H1 (cell line): ENCODE data around the gene CDK5RAP2. TPM values are rescaled to one million over a fixed set of nuclear protein-coding genes. Genes with fewer than 3 reads are reported as not detected.

Experiments used
- BCL11A ChIP-seq, 2 experiments: IDR thresholded peaks; one replicate each; pipeline ENCODE4 v1.6.1; 2011; ENCODE audit warnings: low read depth in 2 of 2, low read length in 2 of 2, mild to moderate bottlenecking in 2 of 2
- CHD2 ChIP-seq: IDR thresholded peaks from 2 replicates; pipeline ENCODE4 v1.6.1; 2012; ENCODE audit warnings: low read length, improper control_type of control experiment
- CTBP2 ChIP-seq: IDR thresholded peaks from 2 replicates; pipeline ENCODE4 v1.7.0; 2011; ENCODE audit warnings: borderline replicate concordance, mild to moderate bottlenecking, moderate library complexity, mixed read lengths, low read length; ENCODE audit not compliant: insufficient read depth, insufficient read length
- KDM5A ChIP-seq: fragments of 200-600 bp; IDR thresholded peaks from 2 replicates; pipeline ENCODE4 v1.7.1; 2012; ENCODE audit warnings: mild to moderate bottlenecking, low read length, inconsistent platforms, mixed read lengths
- NRF1 ChIP-seq: IDR thresholded peaks from 2 replicates; pipeline ENCODE4 v1.6.1; 2011; ENCODE audit warnings: mild to moderate bottlenecking, low read depth, low read length, improper control_type of control experiment
- ZNF274 ChIP-seq: IDR thresholded peaks from 2 replicates; pipeline ENCODE4 v1.7.0; 2012; ENCODE audit warnings: low read length, borderline replicate concordance; ENCODE audit errors: extremely low read depth
- polyA plus RNA-seq, 7 experiments: library from polyadenylated mRNA; depleted of rRNA in 3 of 7; stranded (reverse) in 5 of 7; unstranded in 2 of 7; fragments of >200 nt in 5 of 7; fragments of 200-250 nt in 2 of 7; gene quantifications; 1 replicate in 5 of 7; 2 replicates in 1 of 7; 4 replicates in 1 of 7; pipeline versions ENCODE4 v1.2.1 to v1.2.3, GENCODE V29; 2011 to 2013; ENCODE audit warnings: missing spikeins in 2 of 7, mixed read lengths in 2 of 7
- total RNA-seq: library from RNA; stranded (reverse); fragmentation: NEBNext Ultra II Directional; extraction: Animal tissue kit (Norgen Biotek cat#: 25700); gene quantifications from 2 replicates; pipeline ENCODE4 v1.2.1, GENCODE V29; 2021
- TF ChIP-seq, protein P1 (sequence below): IDR thresholded peaks from 2 replicates; pipeline ENCODE4 v1.6.1; 2012; ENCODE audit warnings: low read length, inconsistent platforms

Gene CDK5RAP2
- total and polyA plus RNA-seq, 2 of the 8 experiments (the other 6 are each of a cell fraction or from before 2014, with no cell fraction given), result 19.8 to 49.4 TPM

DNA sequence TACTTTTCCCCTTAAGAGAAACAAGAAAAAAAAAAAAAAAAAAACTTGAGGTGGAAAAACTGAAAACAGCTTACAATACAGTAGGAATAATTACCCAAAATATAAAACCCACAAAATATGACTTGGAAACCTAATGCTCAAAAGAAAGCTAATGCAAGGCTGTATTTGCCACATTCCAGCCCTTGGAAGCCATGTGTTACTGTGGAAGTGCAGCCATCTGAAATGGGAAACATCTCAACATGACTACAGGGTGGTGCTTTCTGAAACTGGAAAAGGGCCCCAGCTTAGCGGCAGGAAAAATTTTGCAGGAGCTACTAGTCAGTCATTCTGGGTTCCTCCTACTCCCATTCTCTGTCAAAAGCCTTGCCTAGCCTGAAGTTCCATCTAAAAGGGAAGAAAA lies 20.4 kb downstream of the CDK5RAP2 start (continued):
- TF ChIP-seq ZNF274 (no peak), BCL11A (IDR thresholded peaks at IDR 0.05; ENCODE audit: low read depth in 2 of 2, low read length in 2 of 2) (no peak), CHD2 (no peak), KDM5A (no peak), CTBP2 (no peak), NRF1 (no peak)
- TF ChIP-seq, protein P1, sequence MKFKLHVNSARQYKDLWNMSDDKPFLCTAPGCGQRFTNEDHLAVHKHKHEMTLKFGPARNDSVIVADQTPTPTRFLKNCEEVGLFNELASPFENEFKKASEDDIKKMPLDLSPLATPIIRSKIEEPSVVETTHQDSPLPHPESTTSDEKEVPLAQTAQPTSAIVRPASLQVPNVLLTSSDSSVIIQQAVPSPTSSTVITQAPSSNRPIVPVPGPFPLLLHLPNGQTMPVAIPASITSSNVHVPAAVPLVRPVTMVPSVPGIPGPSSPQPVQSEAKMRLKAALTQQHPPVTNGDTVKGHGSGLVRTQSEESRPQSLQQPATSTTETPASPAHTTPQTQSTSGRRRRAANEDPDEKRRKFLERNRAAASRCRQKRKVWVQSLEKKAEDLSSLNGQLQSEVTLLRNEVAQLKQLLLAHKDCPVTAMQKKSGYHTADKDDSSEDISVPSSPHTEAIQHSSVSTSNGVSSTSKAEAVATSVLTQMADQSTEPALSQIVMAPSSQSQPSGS, result no peak
- TF ChIP-seq, all 59 proteins: peak for 0
